Gastroesophageal sphincter (tissue), 3 donors: ENCODE data around the gene COQ4.

Source experiments
- CTCF ChIP-seq, 4 experiments: fragments of 200-600 bp in 2 of 4; fragments of 450-650 bp in 2 of 4; sonication (generic) in 1 of 4; IDR thresholded peaks; one replicate each; pipeline ENCODE4 v1.5.1; 2017 to 2019; ENCODE audit warnings: antibody characterized with exemption in 4 of 4, mild to moderate bottlenecking in 2 of 4, moderate library complexity in 2 of 4
- EP300 ChIP-seq: sonication (generic); formaldehyde crosslinking; IDR thresholded peaks from one replicate; pipeline ENCODE4 v1.6.1; 2017; ENCODE audit warnings: antibody characterized with exemption, mild to moderate bottlenecking
- POLR2A ChIP-seq, 2 donors: fragments of 450-650 bp; IDR thresholded peaks; one replicate each; pipeline ENCODE4 v1.6.1; 2017; ENCODE audit warnings: antibody characterized with exemption in 2 of 2, mild to moderate bottlenecking in 2 of 2, moderate library complexity in 1 of 2

- TF ChIP-seq POLR2A (IDR thresholded peaks at IDR 0.05) (no peak), CTCF (IDR thresholded peaks at IDR 0.05) (no peak), EP300 (no peak)
Measured at GRCh38 chr9:128316421-128316820, 6.2 kb upstream of the COQ4 start.
